Activated T-helper 17 cell treated with anti-CD3 and anti-CD28 coated beads, Interleukin-2, amount 50 U/mL, for 72 hours (primary cell): ENCODE results near the gene CELF6. TPM values are rescaled to one million over a fixed set of nuclear protein-coding genes. Genes with fewer than 3 reads are reported as not detected.
"Not testable (repeated sequence)": the region's sequence is repeated elsewhere in the genome, so short reads cannot be mapped to it uniquely, and the experiment has no call there.

Experiments used
- ATAC-seq: fragments of 150-1000 bp; cut with Tn5 transposase; replicated peaks from 2 replicates; pipeline ENCODE4 v1.10.0; 2021; ENCODE audit warnings: mild to moderate bottlenecking, moderate library complexity
- H3K27ac Mint-ChIP-seq: one replicate; pipeline ENCODE4 v1.8.0; 2022; ENCODE audit warnings: mixed read lengths
- H3K27me3 Mint-ChIP-seq: one replicate; pipeline ENCODE4 v1.8.0; 2022; ENCODE audit warnings: mixed read lengths
- H3K36me3 Mint-ChIP-seq: one replicate; pipeline ENCODE4 v1.8.0; 2022; ENCODE audit warnings: low read depth, mild to moderate bottlenecking, mixed read lengths
- H3K4me1 Mint-ChIP-seq: one replicate; pipeline ENCODE4 v1.8.0; 2022; ENCODE audit warnings: mixed read lengths
- H3K4me3 Mint-ChIP-seq: one replicate; pipeline ENCODE4 v1.8.0; 2022; ENCODE audit warnings: mild to moderate bottlenecking, mixed read lengths
- H3K9me3 Mint-ChIP-seq: one replicate; pipeline ENCODE4 v1.8.0; 2022; ENCODE audit warnings: mixed read lengths
- total RNA-seq, 2 donors: library from RNA; stranded (reverse); gene quantifications; one replicate each; pipeline ENCODE4 v1.2.3, GENCODE V29; 2022

Gene CELF6
- total RNA-seq, 2 donors from 2014 or later: 0.52 to 1.0 TPM

DNA sequence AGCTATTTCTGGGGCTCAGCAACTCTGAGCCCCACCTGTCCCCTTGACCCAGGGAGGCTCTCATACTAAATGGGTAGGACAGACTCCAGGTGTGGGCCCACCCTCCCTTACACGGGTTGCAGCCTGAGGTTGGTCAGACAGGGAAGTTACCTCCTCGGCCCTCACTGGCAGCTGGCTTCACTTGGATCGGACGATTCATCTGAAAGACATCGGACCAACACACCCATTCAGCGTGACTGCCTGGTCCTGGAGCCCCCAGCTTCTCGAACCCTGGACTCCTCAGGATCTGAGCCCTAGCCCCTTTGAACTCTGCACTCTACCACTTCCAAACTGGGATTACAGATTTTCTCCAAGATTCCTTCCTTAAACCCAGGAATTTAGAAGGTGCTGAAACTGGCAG is 15.4 kb downstream of the CELF6 start:
- Mint-ChIP-seq H3K27me3 (no peaks in the 10 kb centered on the region), H3K27ac (no peak overlapping the region), H3K4me3 (no peak overlapping the region), H3K9me3 (no peaks in the 10 kb centered on the region), H3K4me1 (peaks cover 11% of the 10 kb centered on the region), H3K36me3 (no peaks in the 10 kb centered on the region)
- ATAC-seq: no peak

- Mint-ChIP-seq H3K27me3 (no peaks in the 10 kb centered on the region), H3K4me3 (no peak overlapping the region), H3K9me3 (no peaks in the 10 kb centered on the region), H3K36me3 (no peaks in the 10 kb centered on the region), H3K27ac (no peak overlapping the region), H3K4me1 (peaks cover 11% of the 10 kb centered on the region)
- ATAC-seq: no peak
Measured at GRCh38 chr15:72302955-72303354, 17.0 kb downstream of the CELF6 start.

DNA sequence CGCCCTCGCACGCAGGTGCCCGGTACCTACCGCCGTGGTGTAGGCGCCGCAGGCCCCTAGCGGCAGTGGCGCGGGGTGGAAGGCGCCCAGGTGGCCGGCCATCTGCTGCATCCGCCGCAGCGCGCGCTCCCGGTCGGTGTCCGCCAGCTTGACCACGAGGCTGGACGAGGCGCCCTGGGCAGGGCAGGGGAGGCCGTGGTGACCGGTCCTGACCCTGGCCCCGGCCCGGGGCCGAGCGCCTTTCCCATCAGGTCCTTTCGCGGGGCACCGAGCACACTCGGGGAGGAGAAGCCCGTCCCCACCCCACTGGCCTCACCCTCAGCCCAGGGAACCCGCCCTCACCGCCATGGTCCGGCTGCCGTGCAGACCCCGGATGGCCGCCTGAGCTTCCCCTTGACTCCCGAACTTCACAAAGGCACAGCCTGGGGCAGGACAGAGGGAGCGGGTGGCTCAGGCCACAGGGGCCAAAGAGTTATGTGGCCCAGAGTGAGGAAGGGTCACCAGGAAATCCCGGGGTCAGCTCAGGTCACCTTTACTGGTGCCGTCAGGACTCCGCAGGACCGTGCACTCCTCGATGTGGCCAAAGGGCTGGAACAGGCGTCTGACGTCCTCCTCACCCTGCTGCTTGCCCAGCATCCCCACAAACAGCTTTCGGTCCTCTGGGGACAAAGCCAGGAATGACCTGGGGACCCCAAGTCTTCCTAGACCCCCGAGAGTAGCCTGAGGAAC is 30.2 kb downstream of the CELF6 start:
- no peak overlapping the region for H3K4me3 Mint-ChIP-seq
- H3K4me1 Mint-ChIP-seq: no peaks in the 10 kb centered on the region
- no peaks in the 10 kb centered on the region for H3K9me3 Mint-ChIP-seq
- no peaks in the 10 kb centered on the region for H3K27me3 Mint-ChIP-seq
- ATAC-seq: no peak
- no peak overlapping the region for H3K27ac Mint-ChIP-seq
- H3K36me3 Mint-ChIP-seq: no peaks in the 10 kb centered on the region

DNA sequence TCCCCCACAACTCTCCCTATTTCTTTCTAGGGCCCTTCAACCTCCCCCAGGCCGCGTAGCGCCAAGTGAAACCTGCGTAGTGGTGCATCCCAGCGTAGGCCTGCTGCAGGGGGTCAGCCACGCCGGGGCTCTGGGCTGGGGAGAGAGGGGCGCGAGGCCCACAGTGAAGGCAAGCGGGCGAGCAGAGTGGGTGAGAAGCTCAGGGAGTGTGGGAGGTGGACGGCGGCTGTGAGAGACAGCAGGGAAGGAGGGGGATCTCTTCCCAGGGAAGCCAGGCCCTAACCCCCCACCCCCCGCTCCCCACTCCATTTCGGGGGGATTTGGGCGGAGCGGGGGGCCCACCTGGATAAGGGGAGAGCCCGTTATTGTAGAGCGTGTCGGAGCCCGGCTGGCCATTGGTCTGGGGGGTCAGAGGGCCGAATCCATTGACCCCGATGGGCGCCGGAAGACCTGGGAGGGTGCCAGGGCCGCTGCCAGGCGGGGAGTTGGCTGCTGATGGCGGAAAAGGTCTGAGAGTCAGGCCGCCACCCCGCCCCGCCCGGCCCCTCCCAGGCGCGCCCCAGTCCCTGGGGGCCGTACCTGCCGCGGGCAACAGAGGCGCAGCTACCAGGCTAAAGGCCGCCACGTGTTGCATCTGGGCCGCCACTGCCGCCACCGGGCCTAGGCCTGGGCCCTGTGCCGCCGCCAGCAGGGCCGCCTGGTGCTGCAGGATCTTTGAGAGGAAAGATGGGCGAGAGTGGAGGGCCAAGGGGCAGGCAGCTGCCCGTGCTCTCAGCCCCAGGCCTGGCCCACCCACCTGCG is 31.0 kb downstream of the CELF6 start:
- Mint-ChIP-seq H3K9me3 (no peaks in the 10 kb centered on the region), H3K4me3 (no peak overlapping the region), H3K27me3 (no peaks in the 10 kb centered on the region), H3K36me3 (no peaks in the 10 kb centered on the region), H3K4me1 (no peaks in the 10 kb centered on the region), H3K27ac (no peak overlapping the region)
- no peak for ATAC-seq

DNA sequence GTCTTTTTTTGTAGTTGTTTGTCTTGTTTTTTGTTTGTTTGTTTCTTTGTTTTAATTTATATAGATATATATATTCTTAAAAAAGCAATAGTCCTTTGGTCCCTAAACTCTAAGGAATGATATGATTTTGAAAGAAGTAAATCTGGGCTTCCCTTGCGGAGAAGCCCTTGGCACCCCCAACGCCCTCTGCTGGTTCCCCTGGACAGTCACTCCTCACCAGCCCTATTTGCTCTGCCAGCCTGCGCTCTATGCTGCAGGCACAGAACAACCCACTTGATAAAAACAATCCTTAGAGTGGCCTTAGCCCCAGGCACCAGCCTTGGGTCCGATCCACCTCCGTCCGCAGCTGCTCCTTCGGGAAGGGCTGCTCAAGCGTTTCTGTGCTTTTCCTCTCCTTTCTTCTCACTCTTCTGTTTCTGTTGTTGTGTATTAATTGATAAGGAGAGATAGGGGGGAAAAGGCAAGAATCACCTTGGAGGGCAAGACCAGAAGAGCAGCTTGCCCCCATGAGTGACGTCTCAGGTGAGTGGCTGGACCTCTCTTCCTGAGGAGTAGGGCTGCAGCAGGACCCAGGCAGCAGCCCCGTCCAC is 33.9 kb downstream of the CELF6 start:
- no peaks in the 10 kb centered on the region for H3K9me3 Mint-ChIP-seq
- H3K27me3 Mint-ChIP-seq: no peaks in the 10 kb centered on the region
- ATAC-seq: peak; percentile 71
- H3K4me1 Mint-ChIP-seq: no peaks in the 10 kb centered on the region
- H3K27ac Mint-ChIP-seq: no peak overlapping the region
- H3K36me3 Mint-ChIP-seq: no peaks in the 10 kb centered on the region
- no peak overlapping the region for H3K4me3 Mint-ChIP-seq

- no peaks in the 10 kb centered on the region for H3K27me3 Mint-ChIP-seq
- no peaks in the 10 kb centered on the region for H3K4me1 Mint-ChIP-seq
- H3K4me3 Mint-ChIP-seq: no peak overlapping the region
- no peak for ATAC-seq
- H3K9me3 Mint-ChIP-seq: no peaks in the 10 kb centered on the region
- no peaks in the 10 kb centered on the region for H3K36me3 Mint-ChIP-seq
- H3K27ac Mint-ChIP-seq: peak overlapping the region; percentile 46
Measured at GRCh38 chr15:72285402-72285801, 34.6 kb downstream of the CELF6 start.

DNA sequence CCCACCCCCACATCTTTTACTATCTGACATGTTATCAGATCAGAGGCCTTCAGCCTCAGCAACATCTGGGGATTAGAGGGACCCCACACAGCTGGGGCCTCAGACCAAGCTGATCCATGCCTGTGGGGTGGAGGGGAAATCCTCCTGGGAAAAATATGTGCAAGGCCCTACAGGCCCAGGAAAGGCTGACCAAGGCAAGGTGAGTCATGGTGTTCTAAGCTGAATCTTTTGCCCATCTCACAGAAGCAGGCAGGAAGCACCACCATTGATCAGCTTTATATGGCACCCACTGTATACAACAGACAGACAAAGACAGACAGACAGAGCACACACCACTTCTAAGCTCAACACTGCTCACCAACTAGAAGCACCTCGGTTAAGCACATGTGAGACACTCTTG is 35.2 kb downstream of the CELF6 start:
- Mint-ChIP-seq H3K27ac (peak overlapping the region; percentile 46), H3K27me3 (no peaks in the 10 kb centered on the region)
- no peak for ATAC-seq

DNA sequence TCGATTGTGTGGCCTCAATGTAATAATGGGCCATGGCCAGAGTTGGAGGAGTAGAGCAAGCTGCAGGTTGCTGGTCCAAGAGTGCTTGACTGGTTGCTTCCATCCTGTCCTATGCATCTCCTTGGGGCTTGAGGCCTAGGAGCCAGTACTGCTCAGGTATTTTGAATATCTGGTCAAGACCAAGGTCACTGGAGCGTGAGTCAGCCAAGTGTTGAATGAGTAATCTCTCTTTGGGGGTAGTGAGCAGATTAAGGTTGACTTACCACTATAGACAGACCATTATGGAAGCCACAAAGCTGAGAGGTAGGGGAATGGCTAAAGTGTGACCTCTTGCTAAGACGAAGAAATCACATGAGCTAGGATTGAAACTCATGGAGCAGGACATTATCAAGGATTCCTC is 38.2 kb downstream of the CELF6 start:
- H3K4me3 Mint-ChIP-seq: no peak overlapping the region
- ATAC-seq: peak; percentile 7
- H3K27me3 Mint-ChIP-seq: no peaks in the 10 kb centered on the region
- H3K4me1 Mint-ChIP-seq: no peaks in the 10 kb centered on the region
- no peaks in the 10 kb centered on the region for H3K36me3 Mint-ChIP-seq
- no peaks in the 10 kb centered on the region for H3K9me3 Mint-ChIP-seq
- H3K27ac Mint-ChIP-seq: no peak overlapping the region

More for the DNA sequence above, 35.2 kb downstream of the CELF6 start:
- no peaks in the 10 kb centered on the region for H3K36me3 Mint-ChIP-seq
- no peak overlapping the region for H3K4me3 Mint-ChIP-seq
- no peaks in the 10 kb centered on the region for H3K4me1 Mint-ChIP-seq
- H3K9me3 Mint-ChIP-seq: no peaks in the 10 kb centered on the region

DNA sequence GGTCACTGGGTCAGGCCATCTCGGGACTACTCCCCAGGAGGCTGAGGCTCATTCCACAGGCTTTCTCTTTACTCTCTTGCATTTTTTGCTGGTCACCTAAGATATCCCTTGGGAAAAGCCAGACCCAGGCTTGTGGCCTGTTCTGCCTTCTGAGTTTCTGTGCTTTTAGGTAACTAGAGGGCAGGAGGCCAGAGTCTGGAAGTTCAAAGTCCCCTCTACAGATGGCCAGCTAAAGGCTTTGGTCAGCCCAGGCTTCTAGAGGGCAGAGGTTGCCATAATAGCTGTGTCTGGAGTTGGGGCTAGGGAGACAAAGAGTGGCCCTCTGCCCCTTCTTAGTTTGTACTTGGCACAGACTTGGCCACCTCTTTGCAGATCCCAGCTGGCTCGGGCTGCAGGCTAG is 39.2 kb downstream of the CELF6 start:
- Mint-ChIP-seq H3K4me3 (no peak overlapping the region), H3K9me3 (no peaks in the 10 kb centered on the region), H3K4me1 (no peaks in the 10 kb centered on the region), H3K36me3 (no peaks in the 10 kb centered on the region), H3K27me3 (no peaks in the 10 kb centered on the region), H3K27ac (no peak overlapping the region)
- ATAC-seq: no peak

DNA sequence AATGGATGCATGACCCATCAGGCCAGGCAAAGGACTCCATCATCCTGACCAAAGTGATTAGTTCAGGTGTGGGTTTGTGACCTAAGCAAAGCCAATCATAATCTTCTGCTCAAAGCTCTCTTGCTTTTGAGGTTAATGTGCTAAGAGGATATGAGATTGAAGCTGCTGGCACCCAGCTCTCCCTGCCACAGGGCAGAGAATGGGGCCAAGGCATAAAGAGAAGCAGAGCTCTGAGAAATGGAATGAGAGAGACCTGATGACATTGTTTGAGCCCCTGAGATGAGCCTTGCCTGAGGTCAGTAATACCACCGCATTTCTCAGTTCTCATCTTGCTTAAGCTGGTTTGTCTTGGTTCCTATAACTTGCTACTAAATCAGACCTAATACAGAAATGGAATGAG is 41.2 kb downstream of the CELF6 start:
- no peaks in the 10 kb centered on the region for H3K27me3 Mint-ChIP-seq
- no peaks in the 10 kb centered on the region for H3K9me3 Mint-ChIP-seq
- no peak overlapping the region for H3K27ac Mint-ChIP-seq
- ATAC-seq: no peak
- H3K4me3 Mint-ChIP-seq: no peak overlapping the region
- no peaks in the 10 kb centered on the region for H3K36me3 Mint-ChIP-seq
- peaks cover 1% of the 10 kb centered on the region for H3K4me1 Mint-ChIP-seq

- Mint-ChIP-seq H3K4me1 (peaks cover 9% of the 10 kb centered on the region), H3K9me3 (no peaks in the 10 kb centered on the region)
Measured at GRCh38 chr15:72276326-72276700, 43.6 kb downstream of the CELF6 start.

DNA sequence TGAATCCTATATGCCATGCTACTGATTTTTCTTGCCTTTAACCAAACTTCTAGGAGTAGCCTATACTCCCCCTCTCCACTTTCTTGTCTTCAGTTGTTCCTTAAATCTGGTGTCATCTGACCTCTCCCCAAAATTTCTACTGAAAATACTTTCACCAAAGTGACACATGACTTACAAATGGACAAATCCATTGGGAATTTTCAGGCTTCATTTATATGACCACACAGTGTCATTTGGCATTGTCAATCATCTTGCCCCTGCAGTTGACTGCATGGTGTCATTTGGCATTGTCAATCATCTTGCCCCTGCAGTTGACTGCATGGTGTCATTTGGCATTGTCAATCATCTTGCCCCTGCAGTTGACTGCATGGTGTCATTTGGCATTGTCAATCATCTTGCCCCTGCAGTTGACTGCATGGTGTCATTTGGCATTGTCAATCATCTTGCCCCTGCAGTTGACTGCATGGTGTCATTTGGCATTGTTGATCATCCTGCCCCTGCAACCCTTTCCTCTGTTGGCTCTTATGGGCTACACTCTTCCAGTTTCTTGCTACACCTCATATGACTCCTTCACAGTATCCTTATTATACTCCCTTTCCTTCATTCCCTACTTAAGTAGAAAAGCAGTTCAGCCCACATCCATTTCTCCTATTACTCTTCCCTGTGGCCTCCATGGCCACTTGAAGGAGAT is 44.2 kb downstream of the CELF6 start:
- ATAC-seq, H3K9me3 Mint-ChIP-seq, H3K27me3 Mint-ChIP-seq, H3K4me3 Mint-ChIP-seq, H3K36me3 Mint-ChIP-seq, H3K27ac Mint-ChIP-seq: not testable (repeated sequence)
- peaks cover 13% of the 10 kb centered on the region for H3K4me1 Mint-ChIP-seq

More at GRCh38 chr15:72276326-72276700, 43.6 kb downstream of the CELF6 start:
- no peaks in the 10 kb centered on the region for H3K36me3 Mint-ChIP-seq
- no peak overlapping the region for H3K4me3 Mint-ChIP-seq
- no peak for ATAC-seq
- H3K27ac Mint-ChIP-seq: no peak overlapping the region
- H3K27me3 Mint-ChIP-seq: no peaks in the 10 kb centered on the region

DNA sequence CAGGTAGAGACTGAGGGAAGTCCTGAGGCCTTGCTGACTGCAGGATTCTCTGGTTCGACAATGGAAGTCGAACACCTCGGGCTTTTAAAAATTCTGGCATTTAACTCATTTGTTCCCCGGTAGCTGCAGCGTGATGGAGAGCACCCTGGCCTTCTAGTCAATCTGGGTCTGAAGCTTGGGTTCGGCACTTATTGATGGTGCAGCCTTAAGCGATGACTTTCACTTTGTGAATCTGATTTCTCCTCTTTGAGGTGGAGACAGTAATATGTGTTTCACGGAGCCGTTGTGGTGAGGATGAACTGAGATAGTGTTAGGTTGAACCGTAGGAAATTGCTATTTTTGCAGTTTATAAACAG is 47.0 kb downstream of the CELF6 start:
- peak; percentile 3 for ATAC-seq
- H3K4me1 Mint-ChIP-seq: peaks cover 19% of the 10 kb centered on the region
- peaks cover 33% of the 10 kb centered on the region for H3K36me3 Mint-ChIP-seq
- H3K27ac Mint-ChIP-seq: peak overlapping the region; percentile 93
- H3K27me3 Mint-ChIP-seq: no peaks in the 10 kb centered on the region
- H3K4me3 Mint-ChIP-seq: peak overlapping the region; percentile 93
- no peaks in the 10 kb centered on the region for H3K9me3 Mint-ChIP-seq

- Mint-ChIP-seq H3K27ac (peak within 1 kb of the TSS; percentile 93), H3K4me3 (peak within 1 kb of the TSS; percentile 93), H3K36me3 (peaks cover 39% of the 10 kb centered on the region), H3K27me3 (no peaks in the 10 kb centered on the region), H3K9me3 (no peaks in the 10 kb centered on the region), H3K4me1 (peaks cover 19% of the 10 kb centered on the region)
- peak; percentile 98 for ATAC-seq
Measured at GRCh38 chr15:72272213-72272996, 47.6 kb downstream of the CELF6 start, which contains the start of gene PARP6. Gene PARP6 (minus strand): TSS chr15:72272554. CDS start chr15:72267477, 5,077 bp downstream.
